Measurements from ENCODE around the gene PAK2. TPM values are rescaled to one million over a fixed set of nuclear protein-coding genes. Genes with fewer than 3 reads are reported as not detected.
"Not testable (repeated sequence)": the region's sequence is repeated elsewhere in the genome, so short reads cannot be mapped to it uniquely, and the experiment has no call there.

The PAK2 gene
- total RNA-seq, 1 experiment from 2014 or later, result 102 TPM

GRCh38 chr3:196837819-196838420 is 98.3 kb downstream of the PAK2 start:
- H3K27me3 ChIP-seq (replicated peaks; ENCODE audit: insufficient read depth, low read depth, low read length, poor library complexity), result no peaks in the 10 kb centered on the region
- no peaks in the 10 kb centered on the region for H3K9me3 ChIP-seq (ENCODE audit: low read depth, low read length, poor library complexity, severe bottlenecking)
- TF ChIP-seq CTCF (conservative IDR thresholded peaks at IDR 0.05; ENCODE audit: low read depth, low read length) (peak; percentile 89), EZH2 (IDR thresholded peaks at IDR 0.05; ENCODE audit: borderline replicate concordance, low read depth, low read length, poor library complexity, severe bottlenecking) (no peak)
- ChIA-PET POLR2A (ENCODE audit: low non-redundant PET) (no interaction called here), CTCF (no interaction called here)
- peak; percentile 76 for DNase-seq (ENCODE audit: low spot score)
- no peak overlapping the region for H3K4me3 ChIP-seq (ENCODE audit: low read depth, low read length, poor library complexity, severe bottlenecking)
- no peaks in the 10 kb centered on the region for H3K4me1 ChIP-seq (ENCODE audit: insufficient read depth, low read length, poor library complexity, severe bottlenecking)
- no peak overlapping the region for H3K27ac ChIP-seq (ENCODE audit: low read depth, low read length, poor library complexity, severe bottlenecking)
- H3K36me3 ChIP-seq (ENCODE audit: insufficient read depth, low read length, poor library complexity, severe bottlenecking), result no peaks in the 10 kb centered on the region
- no TSS peak for BruUV-seq (replicated peaks)
- intact Hi-C loops (cut with micrococcal nuclease; ENCODE audit: unreplicated experiment), result loop anchor here (2.0 kb wide), 1 partner anchor 131 kb away; the partner anchor contains the start of gene PIGZ

DNA sequence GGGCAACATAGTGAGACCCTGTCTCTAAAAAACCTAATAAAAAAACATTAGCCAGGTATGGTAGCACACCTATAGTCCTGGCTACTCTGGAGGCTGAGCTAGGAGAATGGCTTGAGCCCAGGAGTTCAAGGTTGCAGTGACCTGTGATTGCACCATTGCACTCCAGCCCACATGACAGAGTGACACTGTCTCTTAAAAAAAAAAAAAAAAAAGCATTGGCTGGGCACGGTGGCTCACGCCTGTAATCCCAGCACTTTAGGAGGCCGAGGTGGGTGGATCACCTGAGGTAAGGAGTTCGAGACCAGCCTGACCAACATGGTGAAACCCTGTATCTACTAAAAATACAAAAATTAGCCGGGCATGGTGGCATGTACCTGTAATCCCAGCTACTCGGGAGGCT is 99.7 kb downstream of the PAK2 start:
- intact Hi-C loops (cut with micrococcal nuclease; ENCODE audit: unreplicated experiment), result loop anchor here (2.0 kb wide), 1 partner anchor 129 kb away; the partner anchor contains the start of gene PIGZ
- POLR2A ChIA-PET (ENCODE audit: low non-redundant PET); H3K27me3 ChIP-seq (replicated peaks; ENCODE audit: insufficient read depth, low read depth, low read length, poor library complexity); H3K36me3 ChIP-seq (ENCODE audit: insufficient read depth, low read length, poor library complexity, severe bottlenecking); H3K27ac ChIP-seq (ENCODE audit: low read depth, low read length, poor library complexity, severe bottlenecking); H3K9me3 ChIP-seq (ENCODE audit: low read depth, low read length, poor library complexity, severe bottlenecking); H3K4me3 ChIP-seq (ENCODE audit: low read depth, low read length, poor library complexity, severe bottlenecking); BruUV-seq (replicated peaks); H3K4me1 ChIP-seq (ENCODE audit: insufficient read depth, low read length, poor library complexity, severe bottlenecking); DNase-seq (ENCODE audit: low spot score); CTCF ChIA-PET: not testable (repeated sequence)

DNA sequence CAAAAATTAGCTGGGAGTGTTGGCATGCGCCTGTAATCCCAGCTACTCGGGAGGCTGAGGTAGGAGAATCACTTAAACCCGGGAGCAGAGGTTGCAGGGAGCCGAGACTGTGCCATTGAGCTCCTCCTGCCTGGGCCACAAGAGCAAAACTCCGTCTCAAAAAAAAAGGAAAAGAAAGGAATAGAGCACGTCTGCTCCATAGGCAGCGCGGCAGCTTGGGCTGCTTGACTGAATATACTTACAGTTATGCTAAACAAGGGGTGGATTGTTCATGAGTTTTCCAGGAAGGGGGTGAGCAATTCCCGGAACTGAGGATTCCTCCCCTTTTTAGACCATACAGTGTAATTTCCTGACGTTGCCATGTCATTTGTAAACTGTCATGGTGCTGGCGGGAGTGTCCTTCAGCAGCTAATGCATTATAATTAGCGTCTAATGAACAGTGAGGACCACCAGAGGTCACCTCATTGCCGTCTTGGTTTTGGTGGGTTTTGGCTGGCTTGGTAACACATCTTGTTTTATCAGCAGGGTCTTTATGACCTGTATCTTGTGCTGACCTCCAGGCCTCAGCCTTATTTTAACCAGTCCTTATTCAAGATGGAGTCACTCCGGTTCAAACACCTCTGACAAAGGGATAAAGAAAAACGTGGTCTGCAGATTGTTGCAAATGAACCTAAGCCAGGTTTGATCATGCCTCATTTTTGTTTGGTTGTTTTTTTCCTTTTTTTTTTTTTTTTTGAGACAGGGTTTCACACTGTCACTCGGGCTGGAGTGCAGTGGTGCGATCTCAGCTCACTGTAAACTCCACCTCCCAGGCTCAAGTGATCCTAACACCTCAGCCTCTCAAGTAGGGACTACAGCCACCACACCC is 103.1 kb downstream of the PAK2 start:
- no peak overlapping the region for H3K27ac ChIP-seq (ENCODE audit: low read depth, low read length, poor library complexity, severe bottlenecking)
- intact Hi-C loops (cut with micrococcal nuclease; ENCODE audit: unreplicated experiment), result no loop called here
- POLR2A ChIA-PET (ENCODE audit: low non-redundant PET), result no interaction called here
- H3K4me1 ChIP-seq (ENCODE audit: insufficient read depth, low read length, poor library complexity, severe bottlenecking), result no peaks in the 10 kb centered on the region
- CTCF ChIA-PET, result no interaction called here
- H3K4me3 ChIP-seq (ENCODE audit: low read depth, low read length, poor library complexity, severe bottlenecking), result no peak overlapping the region
- no TSS peak for BruUV-seq (replicated peaks)
- TF ChIP-seq EZH2 (IDR thresholded peaks at IDR 0.05; ENCODE audit: borderline replicate concordance, low read depth, low read length, poor library complexity, severe bottlenecking) (no peak), CTCF (conservative IDR thresholded peaks at IDR 0.05; ENCODE audit: low read depth, low read length) (no peak)
- no peaks in the 10 kb centered on the region for H3K27me3 ChIP-seq (replicated peaks; ENCODE audit: insufficient read depth, low read depth, low read length, poor library complexity)
- no peaks in the 10 kb centered on the region for H3K36me3 ChIP-seq (ENCODE audit: insufficient read depth, low read length, poor library complexity, severe bottlenecking)
- no peaks in the 10 kb centered on the region for H3K9me3 ChIP-seq (ENCODE audit: low read depth, low read length, poor library complexity, severe bottlenecking)
- DNase-seq (ENCODE audit: low spot score), result no peak
